Inflammatory macrophage (primary cell): ENCODE results near the gene DUSP22.

Experiments used
- DNase-seq, 2 donors: peaks; one replicate each; pipeline ENCODE4 v3.0.0-alpha.2; 2020 to 2022

DUSP22 gene

GRCh38 chr6:381742-382461, 89.6 kb downstream of the DUSP22 start:
- no peak for DNase-seq

DNA sequence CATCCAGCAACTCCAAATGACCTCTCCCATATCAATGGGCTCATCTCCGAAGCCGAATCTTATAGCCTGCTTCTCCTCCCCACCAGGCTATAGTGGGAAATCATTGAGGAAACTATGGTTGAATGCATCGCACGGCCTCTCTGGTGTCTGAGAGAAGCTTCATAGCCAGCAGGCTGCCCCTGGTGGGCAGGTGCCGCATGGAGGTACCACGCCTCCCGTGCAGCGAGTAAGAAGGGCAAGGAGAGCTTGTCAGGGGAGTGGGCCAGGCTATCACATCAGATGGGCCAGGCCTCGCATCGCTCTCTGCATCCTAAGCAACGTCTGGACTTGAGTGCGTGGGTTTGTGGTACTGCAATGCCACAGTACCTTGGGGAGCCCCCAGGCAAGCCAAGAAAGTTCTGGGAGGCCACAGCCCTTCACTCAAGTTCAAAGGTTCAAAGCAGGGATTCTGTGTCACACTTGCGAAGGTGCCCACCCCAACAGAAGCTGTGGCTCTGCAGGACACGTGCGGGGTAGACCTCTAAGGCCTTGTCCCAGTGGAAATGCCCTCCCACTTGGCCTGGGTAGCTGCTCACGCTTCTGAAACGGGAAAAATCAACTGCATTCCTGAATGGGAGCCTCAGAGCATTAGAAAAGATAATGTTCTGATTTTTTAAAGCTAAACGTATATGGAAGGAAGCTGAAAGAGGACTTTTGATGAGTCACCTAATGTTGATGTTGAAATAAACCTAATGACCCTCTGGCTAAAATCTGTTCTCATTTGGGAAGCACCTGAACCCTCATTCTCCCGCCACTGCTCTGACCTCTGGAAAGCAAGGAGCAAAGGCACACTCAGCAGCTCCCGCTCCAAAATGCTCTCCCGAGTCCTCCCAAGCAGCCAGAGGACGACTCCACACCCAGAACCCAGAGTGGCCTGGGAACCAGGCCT, 90.9 kb downstream of the DUSP22 start:
- no peak for DNase-seq

DNA sequence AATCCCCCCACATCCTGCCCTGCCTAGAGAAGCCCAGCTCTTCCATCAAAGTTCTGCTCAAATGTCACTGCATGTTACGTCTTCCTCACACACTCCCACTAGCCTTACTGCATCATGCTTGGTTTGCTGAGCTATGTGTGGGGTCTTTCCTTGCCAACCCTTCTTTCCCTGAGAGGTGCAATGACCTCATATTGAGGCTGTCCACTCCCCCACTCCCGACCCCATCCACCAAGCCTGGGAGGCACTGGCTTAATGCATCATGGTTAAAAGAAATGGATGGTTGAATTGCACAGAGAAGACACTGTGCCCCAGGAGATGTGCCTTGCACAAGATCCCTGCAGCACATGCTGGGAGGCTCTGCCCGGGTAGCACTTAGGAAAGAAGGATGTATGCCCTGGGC, 91.6 kb downstream of the DUSP22 start:
- no peak for DNase-seq

DNA sequence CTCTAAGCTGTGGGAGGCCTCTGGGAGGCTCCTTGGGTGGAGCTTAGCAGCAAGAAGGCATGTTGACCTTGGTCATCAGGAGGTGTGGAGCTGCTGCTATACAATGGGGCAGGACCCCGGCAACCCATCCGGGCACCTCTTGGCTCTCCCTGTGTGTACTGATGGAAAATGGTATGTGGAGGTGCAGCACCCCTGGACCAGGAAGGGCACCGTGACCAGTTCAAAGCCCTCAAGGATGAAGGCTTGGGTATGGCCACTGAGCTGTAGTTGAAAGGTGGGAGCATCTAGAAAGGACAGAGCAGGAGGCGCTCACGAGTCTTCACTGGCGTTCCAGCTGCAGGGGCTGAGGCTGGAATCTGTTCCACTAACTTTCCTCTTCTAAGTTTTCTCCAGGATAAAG, 92.6 kb downstream of the DUSP22 start:
- DNase-seq = no peak

GRCh38 chr6:385614-386013, 93.3 kb downstream of the DUSP22 start:
- DNase-seq = no peak

DNA sequence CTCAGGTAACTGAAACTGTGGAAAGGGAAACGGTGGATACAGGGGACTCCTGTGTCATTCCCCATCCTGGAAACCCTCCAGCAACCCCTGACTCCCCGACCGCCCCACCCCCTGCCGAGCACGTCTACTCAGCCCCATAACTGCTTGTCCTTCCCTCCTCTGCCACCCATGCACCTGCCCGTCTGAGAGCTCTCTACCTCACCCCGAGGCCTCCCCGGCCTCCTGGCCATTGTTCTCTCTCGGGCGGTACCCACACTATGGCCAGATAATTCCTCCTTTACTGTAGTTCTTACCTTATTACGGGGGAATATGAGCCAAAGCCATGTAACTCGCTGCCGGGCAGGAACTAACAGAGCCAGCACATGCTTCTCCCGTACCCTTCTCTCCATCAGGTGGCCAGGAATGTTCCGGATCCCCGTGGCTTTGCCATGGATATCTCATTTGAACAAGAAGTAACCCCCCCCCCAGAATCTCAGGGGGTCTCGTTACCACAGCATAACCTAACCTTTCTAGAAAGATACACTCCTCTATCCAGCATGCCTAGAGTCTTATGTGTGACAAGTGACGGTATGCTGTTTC, 94.5 kb downstream of the DUSP22 start:
- DNase-seq = no peak

- peak; percentile 65 to 74 for DNase-seq
Measured at GRCh38 chr6:387293-387741, 95.0 kb downstream of the DUSP22 start.

DNA sequence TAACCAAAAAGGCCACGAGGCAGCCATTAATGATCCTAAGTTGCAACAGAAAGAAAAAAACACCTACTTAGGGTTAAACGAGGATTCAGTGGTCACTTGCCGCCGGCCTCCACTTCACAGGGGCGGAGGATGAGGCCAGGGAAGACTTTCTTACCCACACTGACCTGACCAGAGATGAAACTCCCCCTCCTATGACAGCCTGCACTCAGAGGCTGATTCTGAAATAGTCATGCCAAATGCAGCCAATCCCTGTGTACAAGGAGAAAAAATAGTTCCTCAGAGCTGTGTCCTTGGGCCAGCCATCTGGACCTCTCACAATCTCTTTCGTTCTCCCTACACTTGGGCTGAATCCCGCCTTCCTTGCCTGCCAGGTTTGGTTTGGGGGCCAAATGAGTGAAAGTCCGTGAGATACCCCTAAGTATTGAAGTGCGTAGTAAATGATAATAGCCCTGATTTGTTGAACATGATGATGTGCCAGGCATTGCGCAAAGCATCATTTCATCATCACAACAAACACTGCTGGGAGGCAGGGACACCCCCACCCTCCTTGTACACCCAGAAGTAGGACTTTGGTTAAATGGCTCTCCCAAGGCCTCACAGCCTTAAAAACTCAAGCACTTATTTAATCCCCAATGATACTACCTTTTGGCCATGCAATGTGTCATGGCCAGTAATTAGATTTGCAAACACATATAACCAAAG, 96.1 kb downstream of the DUSP22 start:
- peak; percentile 31 to 53 for DNase-seq

GRCh38 chr6:389143-389542, 96.9 kb downstream of the DUSP22 start:
- DNase-seq = no peak

DNA sequence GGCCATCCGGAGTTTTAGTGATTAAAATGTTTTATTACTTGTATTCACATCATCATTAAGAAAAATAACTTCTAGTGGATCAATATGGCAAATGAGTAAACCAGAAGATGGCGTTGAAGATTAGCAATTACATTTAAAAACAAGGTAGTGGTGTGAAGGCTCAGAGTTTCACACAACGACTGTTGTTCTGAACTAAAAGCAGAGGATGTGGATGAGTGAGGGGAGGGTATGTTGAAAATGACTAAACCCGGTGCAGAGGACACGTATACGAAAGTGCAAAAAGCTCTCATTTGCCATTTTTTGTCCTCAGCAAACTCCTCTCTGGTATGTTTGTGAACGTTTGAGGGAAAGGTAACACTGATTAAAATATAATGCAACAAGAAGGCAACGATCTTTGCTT, 97.3 kb downstream of the DUSP22 start:
- no peak for DNase-seq

DNA sequence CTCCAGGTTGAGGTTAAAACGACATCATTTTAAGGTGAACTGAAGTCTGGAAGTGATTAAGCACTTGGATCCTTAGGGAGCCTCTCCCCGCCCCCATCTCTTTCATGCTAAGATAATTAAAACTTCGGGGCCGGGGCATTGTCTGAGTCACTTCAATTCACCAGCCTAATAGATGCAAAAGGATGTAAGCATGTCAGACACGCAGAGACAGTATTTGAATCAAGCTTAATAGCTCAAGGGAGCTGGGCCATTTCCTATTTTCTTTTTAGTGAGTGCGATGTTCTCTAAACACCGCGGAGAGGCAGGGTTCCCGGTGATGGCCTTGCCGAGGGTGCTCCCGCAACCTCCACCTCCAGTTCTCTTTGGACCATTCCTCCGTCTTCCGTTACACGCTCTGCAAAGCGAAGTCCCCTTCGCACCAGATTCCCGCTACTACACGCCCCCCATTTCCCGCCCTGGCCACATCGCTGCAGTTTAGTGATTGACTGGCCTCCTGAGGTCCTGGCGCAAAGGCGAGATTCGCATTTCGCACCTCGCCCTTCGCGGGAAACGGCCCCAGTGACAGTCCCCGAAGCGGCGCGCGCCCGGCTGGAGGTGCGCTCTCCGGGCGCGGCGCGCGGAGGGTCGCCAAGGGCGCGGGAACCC, 98.7 kb downstream of the DUSP22 start:
- no peak for DNase-seq

- DNase-seq = peak in 1 of 2 donors; percentile 29
Measured at GRCh38 chr6:391559-392440, 99.5 kb downstream of the DUSP22 start, which contains the start of gene IRF4. Gene IRF4, plus strand, starts transcription at chr6:391752. Its CDS starts 1,401 bp downstream, at chr6:393153.

DNA sequence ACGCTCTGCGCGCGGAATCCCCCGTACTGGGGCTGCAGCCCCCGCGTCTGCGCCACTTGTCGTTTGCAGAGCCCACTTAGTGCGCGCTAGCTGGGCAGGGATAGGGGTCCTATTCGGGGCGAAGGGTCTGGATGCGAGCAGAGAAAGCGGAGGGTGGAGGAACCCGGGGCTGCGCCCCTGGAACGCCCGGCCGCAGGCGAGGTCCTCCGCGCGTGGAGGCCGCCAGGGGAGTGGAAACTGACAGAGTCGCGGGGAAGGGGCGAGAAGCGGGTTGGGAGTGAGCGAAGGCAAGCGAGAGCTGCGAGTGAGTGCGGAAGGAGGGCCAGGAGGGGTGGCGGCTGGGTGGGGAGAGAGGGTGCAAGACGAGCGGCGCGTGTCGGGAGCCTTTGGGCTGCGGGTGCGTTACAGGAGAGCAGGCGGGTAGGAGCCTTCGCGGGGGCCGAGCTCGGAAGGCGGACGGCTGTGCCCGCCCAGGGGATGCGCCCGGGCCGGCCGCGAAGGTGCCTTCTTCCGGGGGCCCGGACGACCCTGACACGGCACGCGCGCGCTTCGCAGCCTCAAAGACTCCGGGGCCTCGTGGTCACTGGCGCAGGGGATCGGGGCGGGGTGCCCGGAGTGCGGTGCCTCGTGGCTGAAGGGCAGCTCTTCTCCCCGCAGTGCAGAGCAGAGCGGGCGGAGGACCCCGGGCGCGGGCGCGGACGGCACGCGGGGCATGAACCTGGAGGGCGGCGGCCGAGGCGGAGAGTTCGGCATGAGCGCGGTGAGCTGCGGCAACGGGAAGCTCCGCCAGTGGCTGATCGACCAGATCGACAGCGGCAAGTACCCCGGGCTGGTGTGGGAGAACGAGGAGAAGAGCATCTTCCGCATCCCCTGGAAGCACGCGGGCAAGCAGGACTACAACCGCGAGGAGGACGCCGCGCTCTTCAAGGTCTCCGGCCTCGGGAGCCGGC, 100.4 kb downstream of the DUSP22 start:
- DNase-seq = peak in 1 of 2 donors; percentile 40

DNA sequence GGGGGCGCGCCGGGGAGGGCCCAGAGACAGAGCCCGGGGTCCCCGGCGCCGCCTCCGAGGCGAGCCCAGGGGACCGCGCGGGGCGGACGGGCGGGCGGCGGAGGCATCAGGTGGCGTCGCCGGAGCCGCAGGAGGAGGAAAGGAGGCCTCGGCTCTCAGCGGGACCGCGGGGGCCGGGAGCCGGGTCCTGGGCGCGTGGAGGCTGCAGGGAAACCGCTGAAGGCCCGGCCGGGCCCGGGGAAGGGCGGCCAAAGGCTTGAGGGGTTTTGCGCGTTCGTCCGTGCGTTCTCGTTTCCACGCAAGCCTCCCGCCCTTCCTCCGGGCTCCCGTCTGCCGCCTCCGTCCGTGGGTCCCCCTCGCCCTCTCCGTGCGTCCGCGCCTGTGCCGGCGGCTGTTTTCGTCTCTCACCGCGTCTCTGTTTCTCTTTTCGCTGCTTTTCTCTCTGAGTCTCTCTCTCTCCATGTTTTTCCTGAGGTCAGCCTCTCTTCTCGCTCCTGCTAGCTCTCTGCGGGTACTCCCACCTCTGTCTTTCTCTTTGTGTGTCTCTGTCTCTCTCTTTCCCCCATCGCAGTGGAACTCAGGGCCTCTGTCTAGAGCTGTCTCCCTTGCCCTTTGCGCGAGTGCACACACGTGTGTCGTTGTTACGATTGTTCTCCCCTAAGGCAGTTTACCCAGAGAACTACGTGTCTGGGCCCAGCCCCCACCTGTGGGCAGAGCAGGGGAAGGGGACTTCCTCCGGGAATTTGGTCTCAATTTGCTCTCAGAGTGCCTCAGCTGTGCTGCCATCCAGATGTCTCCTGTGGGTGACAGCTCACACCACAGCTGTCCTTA, 101.3 kb downstream of the DUSP22 start:
- DNase-seq = no peak

DNA sequence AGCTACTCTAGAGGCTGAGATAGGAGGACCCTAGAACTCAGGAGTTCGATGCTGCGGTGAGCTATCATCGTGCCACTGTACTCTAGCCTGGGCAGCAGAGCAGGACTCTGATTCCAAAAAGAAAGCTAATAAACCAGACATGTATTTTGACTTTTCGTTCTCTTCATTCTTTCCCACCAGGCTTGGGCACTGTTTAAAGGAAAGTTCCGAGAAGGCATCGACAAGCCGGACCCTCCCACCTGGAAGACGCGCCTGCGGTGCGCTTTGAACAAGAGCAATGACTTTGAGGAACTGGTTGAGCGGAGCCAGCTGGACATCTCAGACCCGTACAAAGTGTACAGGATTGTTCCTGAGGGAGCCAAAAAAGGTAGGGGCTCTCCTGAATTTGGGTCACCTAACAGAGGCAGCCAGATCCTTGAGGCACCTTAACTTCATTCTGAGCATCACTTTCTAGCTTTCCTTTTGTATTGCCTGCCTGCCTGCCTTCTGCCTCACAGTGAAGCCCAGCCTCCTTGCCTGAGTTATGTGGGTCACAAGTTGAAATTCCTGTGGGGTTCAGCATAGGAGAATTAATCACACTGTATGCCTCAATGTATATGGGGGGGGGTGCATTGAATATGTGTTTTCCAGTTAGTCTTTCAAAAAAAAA, 102.5 kb downstream of the DUSP22 start:
- no peak for DNase-seq

DNA sequence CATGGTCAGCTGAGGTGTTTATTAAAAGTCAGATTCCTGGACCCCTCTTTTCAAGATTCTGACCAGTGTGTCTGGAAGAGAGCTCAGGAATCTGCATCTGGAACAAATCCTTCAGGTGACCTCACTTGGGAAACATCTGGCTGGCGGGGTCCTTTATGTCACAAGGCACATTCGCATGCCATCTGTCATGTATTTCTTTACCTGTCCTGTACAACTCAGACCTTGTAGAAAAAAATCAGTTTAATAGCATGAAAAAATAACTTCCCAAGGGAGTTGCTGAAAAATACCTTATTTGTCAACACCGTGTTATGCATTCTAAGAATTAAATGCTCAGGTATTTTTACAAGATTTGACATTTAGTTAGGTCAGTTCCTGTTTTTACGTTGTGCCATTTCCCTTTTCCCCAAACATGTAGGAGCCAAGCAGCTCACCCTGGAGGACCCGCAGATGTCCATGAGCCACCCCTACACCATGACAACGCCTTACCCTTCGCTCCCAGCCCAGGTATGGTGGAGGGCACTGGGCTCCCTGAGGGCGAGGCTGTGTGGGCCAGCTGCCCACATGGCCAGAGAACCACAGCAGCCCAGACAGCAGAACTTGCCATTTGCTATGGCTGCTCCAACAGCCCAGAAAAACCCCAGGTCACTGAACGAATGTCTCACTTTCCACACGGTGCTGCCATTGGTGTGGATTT, 103.3 kb downstream of the DUSP22 start:
- DNase-seq = peak in 1 of 2 donors; percentile 23

DNA sequence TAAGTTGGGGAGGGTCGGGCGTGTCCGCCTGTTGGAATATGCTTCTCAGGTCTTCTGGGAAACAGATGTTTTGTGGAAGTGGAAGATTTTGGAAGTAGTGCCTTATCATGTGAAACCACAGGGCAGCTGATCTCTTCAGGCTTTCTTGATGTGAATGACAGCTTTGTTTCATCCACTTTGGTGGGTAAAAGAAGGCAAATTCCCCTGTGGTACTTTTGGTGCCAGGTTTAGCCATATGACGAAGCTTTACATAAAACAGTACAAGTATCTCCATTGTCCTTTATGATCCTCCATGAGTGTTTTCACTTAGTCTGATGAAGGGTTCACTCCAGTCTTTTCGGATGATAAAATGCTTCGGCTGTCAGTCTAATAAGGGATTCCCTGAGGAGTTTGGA, 103.8 kb downstream of the DUSP22 start:
- no peak for DNase-seq

DNA sequence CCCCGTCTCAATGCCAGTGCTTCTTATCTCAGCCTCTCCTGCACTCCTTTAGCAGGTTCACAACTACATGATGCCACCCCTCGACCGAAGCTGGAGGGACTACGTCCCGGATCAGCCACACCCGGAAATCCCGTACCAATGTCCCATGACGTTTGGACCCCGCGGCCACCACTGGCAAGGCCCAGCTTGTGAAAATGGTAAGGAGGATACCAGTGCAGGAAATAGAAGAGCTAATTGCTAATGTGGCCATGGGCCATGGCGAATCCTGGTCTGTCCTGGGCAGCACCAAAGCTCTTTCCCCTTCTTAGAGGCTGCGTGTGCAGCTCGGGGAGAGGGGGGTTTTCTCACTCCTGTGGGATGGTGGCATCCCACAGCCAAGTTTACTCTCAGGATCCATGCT, 104.8 kb downstream of the DUSP22 start:
- no peak for DNase-seq
